Dermis microvascular lymphatic vessel endothelial cell (primary cell): ENCODE data around the gene SSTR5. TPM values are rescaled to one million over a fixed set of nuclear protein-coding genes. Genes with fewer than 3 reads are reported as not detected.

ENCODE experiments used
- DNase-seq, 2 donors: peaks; one replicate each; pipeline versions ENCODE4 v3.0.0 to v3.0.0-alpha.2; 2010; ENCODE audit warnings: low read depth in 2 of 2
- total RNA-seq: library from RNA; depleted of rRNA; stranded (reverse); fragments of >200 nt; gene quantifications from 2 replicates; pipeline ENCODE4 v1.2.1, GENCODE V29; 2014

Gene SSTR5
- total RNA-seq, 1 donor from 2014 or later, result 0.13 TPM

- DNase-seq, result no peak
These were observed 49.8 kb downstream of the SSTR5 start for GRCh38 chr16:1122398-1122765.

GRCh38 chr16:1123525-1124230 lies 51.1 kb downstream of the SSTR5 start:
- DNase-seq, result no peak

GRCh38 chr16:1124291-1124690 lies 51.7 kb downstream of the SSTR5 start:
- DNase-seq, result no peak

- no peak for DNase-seq
These were observed 52.2 kb downstream of the SSTR5 start for GRCh38 chr16:1124795-1125194.

- DNase-seq, result no peak
These were observed 52.9 kb downstream of the SSTR5 start for GRCh38 chr16:1125471-1125870.

- DNase-seq, result no peak
These were observed 53.5 kb downstream of the SSTR5 start for GRCh38 chr16:1126044-1126443.

- no peak for DNase-seq
These were observed 54.0 kb downstream of the SSTR5 start for GRCh38 chr16:1126586-1126985.

- DNase-seq, result no peak
These were observed 54.6 kb downstream of the SSTR5 start for GRCh38 chr16:1127101-1127500.

GRCh38 chr16:1127971-1128715 lies 55.6 kb downstream of the SSTR5 start:
- DNase-seq, result no peak

- DNase-seq, result no peak
These were observed 56.8 kb downstream of the SSTR5 start for GRCh38 chr16:1129106-1129960.

- DNase-seq, result no peak
These were observed 57.8 kb downstream of the SSTR5 start for GRCh38 chr16:1130382-1130781.

Other genes with a start within 250 kb of the SSTR5 start
- gene LMF1, start 101.8 kb upstream of the SSTR5 start, total RNA-seq, result 3.6 and 8.5 TPM in 2 replicates
- 0.26 and 0.51 TPM in 2 replicates for gene SOX8, start 91.0 kb upstream of the SSTR5 start, total RNA-seq
- not detected in 2 replicates for gene C1QTNF8, start 23.5 kb downstream of the SSTR5 start, total RNA-seq
- gene CACNA1H, start 80.4 kb downstream of the SSTR5 start, total RNA-seq, result under 0.01 TPM in 2 replicates
- gene TPSG1, start 152.5 kb downstream of the SSTR5 start, total RNA-seq, result not detected in 2 replicates
- not detected in 2 replicates for gene TPSB2, start 157.4 kb downstream of the SSTR5 start, total RNA-seq
- not detected in 2 replicates for gene TPSAB1, start 168.0 kb downstream of the SSTR5 start, total RNA-seq
- gene TPSD1, start 183.3 kb downstream of the SSTR5 start, total RNA-seq, result not detected in 2 replicates
- gene UBE2I, start 236.9 kb downstream of the SSTR5 start, total RNA-seq, result 34.1 and 40.1 TPM in 2 replicates